SHP77 treated with DMSO at 0.1 percent for 48 hours (cell line): ENCODE results near the gene DNAJB8.

Source experiments
- DNase-seq: peaks from one replicate; lab custom pipeline; 2025; lab: John Stamatoyannopoulos, UW

The DNAJB8 gene

GRCh38 chr3:128466840-128467541, at the start of gene DNAJB8:
DNAJB8 (minus strand) TSS chr3:128466890; CDS start chr3:128463245, 3,645 bp downstream.
- DNase-seq, result no peak

GRCh38 chr3:128515967-128516366, 49.3 kb upstream of the DNAJB8 start:
- DNase-seq, result no peak

GRCh38 chr3:128508852-128509251, 42.2 kb upstream of the DNAJB8 start:
- DNase-seq, result no peak

- DNase-seq, result no peak
These were observed 40.1 kb upstream of the DNAJB8 start for GRCh38 chr3:128506754-128507153.

GRCh38 chr3:128505771-128506170, 39.1 kb upstream of the DNAJB8 start:
- no peak for DNase-seq

- no peak for DNase-seq
These were observed 38.5 kb upstream of the DNAJB8 start for GRCh38 chr3:128504963-128505730.

DNA sequence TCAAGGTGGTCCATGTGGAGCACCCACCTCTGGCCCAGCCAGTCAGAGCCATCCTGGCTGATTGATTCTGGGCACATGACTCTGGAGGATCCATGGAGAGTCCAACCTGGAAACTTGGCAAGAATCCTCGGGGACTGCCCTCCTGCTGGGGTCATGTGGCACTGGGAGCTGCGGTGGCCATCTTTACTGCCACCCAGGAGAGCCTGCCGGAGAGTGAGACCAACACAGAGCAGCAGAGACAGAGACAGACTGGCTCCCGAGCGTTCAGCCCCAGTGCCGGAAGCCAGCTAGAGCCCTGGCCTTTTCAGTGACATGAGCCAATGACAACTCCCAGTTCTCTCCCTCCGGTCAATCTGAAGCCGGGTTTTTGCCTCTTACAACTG, 37.8 kb upstream of the DNAJB8 start:
- DNase-seq, result no peak

GRCh38 chr3:128503751-128504532, 37.3 kb upstream of the DNAJB8 start:
- no peak for DNase-seq

DNA sequence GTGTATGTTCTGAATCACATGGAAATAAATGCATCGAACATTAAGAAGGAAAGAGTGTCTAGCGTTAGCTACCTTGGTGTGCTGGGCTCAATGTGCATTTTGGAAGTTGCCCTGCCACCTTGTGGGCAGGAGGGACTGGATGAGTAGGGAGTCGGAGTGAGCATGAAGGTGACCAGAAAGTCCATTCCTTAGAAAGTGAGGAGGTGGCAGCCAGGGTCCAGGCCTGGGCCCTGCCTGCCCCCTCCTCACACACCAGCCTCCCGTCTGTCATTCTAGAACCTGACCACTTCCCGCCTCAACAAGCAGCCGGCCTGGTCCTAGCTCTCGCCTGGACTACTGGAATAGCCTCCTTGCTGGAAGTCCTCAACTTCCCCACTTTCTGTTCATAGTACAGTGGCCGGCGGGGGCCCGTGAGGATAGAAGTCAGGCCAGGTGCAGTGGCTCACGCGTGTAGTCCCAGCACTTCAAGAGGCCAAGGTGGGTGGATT, 36.5 kb upstream of the DNAJB8 start:
- DNase-seq, result no peak

DNA sequence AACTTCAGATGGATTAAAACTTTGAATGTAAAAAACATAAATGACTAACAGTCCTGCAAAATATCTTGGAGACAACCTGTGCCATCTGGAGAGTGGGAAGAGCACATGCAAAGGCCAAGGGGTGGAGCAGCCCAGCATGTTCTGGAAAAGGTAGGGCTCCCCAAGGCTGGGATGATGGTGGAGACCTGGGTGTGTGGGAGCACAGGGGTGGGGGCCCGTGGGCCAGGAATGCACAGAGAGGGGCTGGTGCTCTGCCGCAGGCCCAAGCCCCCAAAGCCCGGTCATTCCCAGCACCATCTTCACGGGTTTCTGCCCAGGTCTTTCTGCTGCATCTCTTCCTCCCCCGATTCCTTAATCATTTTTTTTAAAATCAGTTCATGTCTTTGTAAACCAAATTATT, 36.0 kb upstream of the DNAJB8 start:
- DNase-seq, result no peak

DNA sequence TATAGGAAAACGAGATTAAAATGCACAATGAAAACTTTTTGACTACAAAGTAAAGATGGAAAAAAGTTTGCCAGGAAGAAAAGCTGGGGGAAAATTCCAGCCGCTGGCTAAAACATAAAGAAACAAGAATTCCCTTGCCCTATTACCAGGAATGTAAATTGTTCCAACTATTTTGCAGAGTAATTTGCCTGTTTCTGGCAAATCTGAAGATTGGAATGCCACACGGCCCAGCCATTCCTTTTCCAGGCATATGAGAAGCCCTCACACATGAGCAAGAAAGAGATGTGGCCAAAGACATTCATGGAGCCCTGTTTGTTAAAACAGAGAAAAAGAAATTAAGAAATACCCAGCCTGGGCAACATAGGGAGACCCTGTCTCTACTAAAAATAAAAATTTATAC, 34.7 kb upstream of the DNAJB8 start:
- DNase-seq, result no peak

- no peak for DNase-seq
These were observed 33.9 kb upstream of the DNAJB8 start for GRCh38 chr3:128500556-128500955.

GRCh38 chr3:128499724-128500275, 33.1 kb upstream of the DNAJB8 start:
- DNase-seq, result no peak

- no peak for DNase-seq
These were observed 32.3 kb upstream of the DNAJB8 start for GRCh38 chr3:128498901-128499530.

DNA sequence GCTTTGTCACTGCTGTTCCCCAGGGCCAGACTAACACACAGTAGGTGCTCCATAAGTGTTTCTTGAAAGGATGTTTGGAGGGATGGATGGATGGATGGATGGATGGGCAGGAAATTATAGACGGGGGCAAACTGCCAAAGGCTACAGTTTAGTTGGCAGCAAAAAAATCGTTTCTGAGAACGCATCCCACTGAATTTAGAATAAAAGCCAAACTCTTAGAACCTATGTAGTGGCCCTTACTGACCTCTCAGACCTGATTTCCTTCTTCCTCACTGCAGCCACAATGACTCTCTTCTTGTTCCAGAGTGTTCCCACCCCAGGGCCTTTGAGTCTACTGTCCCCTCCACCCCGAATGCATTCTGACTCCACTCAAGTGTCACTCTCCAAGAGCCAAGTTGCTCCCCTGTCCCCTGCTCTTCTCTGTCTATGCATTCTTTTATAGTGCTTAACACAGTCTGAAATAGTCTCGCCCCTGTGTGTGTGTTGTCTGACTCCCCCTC, 31.5 kb upstream of the DNAJB8 start:
- DNase-seq, result no peak

- peak; percentile 51 for DNase-seq
These were observed 30.8 kb upstream of the DNAJB8 start for GRCh38 chr3:128497305-128498126.

- DNase-seq, result no peak
These were observed 30.1 kb upstream of the DNAJB8 start for GRCh38 chr3:128496602-128497304.

GRCh38 chr3:128496019-128496601, 29.4 kb upstream of the DNAJB8 start:
- DNase-seq, result no peak

- DNase-seq, result no peak
These were observed 28.8 kb upstream of the DNAJB8 start for GRCh38 chr3:128495435-128495970.

DNA sequence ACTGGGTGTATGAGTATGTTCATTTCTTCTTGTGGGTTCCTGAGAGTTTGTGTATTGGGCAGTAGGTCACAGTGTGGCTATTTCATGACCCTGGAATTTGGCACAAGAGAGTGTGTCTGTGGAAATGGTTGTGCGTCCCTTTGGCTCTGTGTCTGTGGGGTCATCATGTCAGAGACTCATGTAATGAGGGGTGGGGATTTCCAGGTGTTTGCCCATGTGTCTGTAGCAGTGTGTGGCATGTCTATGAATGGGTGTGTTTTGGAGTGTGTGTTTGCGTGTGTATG, 27.6 kb upstream of the DNAJB8 start:
- DNase-seq, result no peak
